Tibial nerve (tissue), 4 donors: ENCODE measurements around the gene EFCAB6. TPM values are rescaled to one million over a fixed set of nuclear protein-coding genes. Genes with fewer than 3 reads are reported as not detected.

ENCODE experiments used
- DNase-seq, 2 donors: peaks; one replicate each; pipeline ENCODE4 v3.0.0-alpha.2; 2019; ENCODE audit warnings: low spot score in 2 of 2
- H3K27ac ChIP-seq, 4 donors: fragments of 200-600 bp; sonication (generic) in 3 of 4; one replicate each; pipeline ENCODE4 v1.5.1; 2017 to 2019; ENCODE audit warnings: mild to moderate bottlenecking in 1 of 4
- H3K27me3 ChIP-seq, 2 donors: fragments of 200-600 bp; sonication (generic) in 1 of 2; one replicate each; pipeline versions ENCODE4 v1.5.1 to v1.6.0; 2017 to 2019
- H3K36me3 ChIP-seq, 3 donors: fragments of 200-600 bp; sonication (generic); one replicate each; pipeline ENCODE4 v1.5.1; 2018 to 2019
- H3K4me1 ChIP-seq, 4 donors: fragments of 200-600 bp; sonication (generic) in 3 of 4; one replicate each; pipeline ENCODE4 v1.5.1; 2017 to 2019
- H3K4me3 ChIP-seq, 4 donors: fragments of 200-600 bp; sonication (generic) in 3 of 4; one replicate each; pipeline ENCODE4 v1.5.1; 2017 to 2019; ENCODE audit warnings: mild to moderate bottlenecking in 1 of 4, moderate library complexity in 1 of 4
- H3K9me3 ChIP-seq, 4 donors: fragments of 200-600 bp; sonication (generic) in 3 of 4; one replicate each; pipeline ENCODE4 v1.5.1; 2017 to 2019
- CTCF ChIP-seq, 5 experiments: fragments of 200-600 bp in 3 of 5; fragments of 450-650 bp in 2 of 5; sonication (generic) in 3 of 5; IDR thresholded peaks; one replicate each; pipeline ENCODE4 v1.5.1; 2016 to 2019; ENCODE audit warnings: antibody characterized with exemption in 5 of 5, mild to moderate bottlenecking in 3 of 5, moderate library complexity in 2 of 5
- EP300 ChIP-seq, 2 donors: sonication (generic); formaldehyde crosslinking; IDR thresholded peaks; one replicate each; pipeline ENCODE4 v1.6.1; 2017; ENCODE audit warnings: antibody characterized with exemption in 2 of 2, mild to moderate bottlenecking in 1 of 2
- POLR2A ChIP-seq, 2 donors: fragments of 450-650 bp; IDR thresholded peaks; one replicate each; pipeline ENCODE4 v1.6.1; 2017; ENCODE audit warnings: antibody characterized with exemption in 2 of 2, mild to moderate bottlenecking in 2 of 2, moderate library complexity in 2 of 2
- WGBS, 2 donors: methylation state at CpG; one replicate each; pipeline ENCODE4 v1.1.5; 2018; 5-methylcytosine and 5-hydroxymethylcytosine counted together
- total RNA-seq, 4 donors: library from RNA; depleted of rRNA; stranded (reverse); fragments of >200 nt; gene quantifications; one replicate each; pipeline ENCODE4 v1.1.0, GENCODE V29; 2016

EFCAB6 gene
- total RNA-seq, 4 donors from 2014 or later = 3.3 to 9.2 (median 6.8) TPM

GRCh38 chr22:43508489-43508888, 303.6 kb downstream of the EFCAB6 start:
- Histone ChIP-seq H3K9me3 (no peaks in the 10 kb centered on the region), H3K27ac (no peak overlapping the region), H3K36me3 (no peaks in the 10 kb centered on the region), H3K4me3 (no peak overlapping the region), H3K4me1 (no peaks in the 10 kb centered on the region), H3K27me3 (no peaks in the 10 kb centered on the region)
- DNase-seq = no peak
- TF ChIP-seq EP300 (IDR thresholded peaks at IDR 0.05) (no peak), POLR2A (IDR thresholded peaks at IDR 0.05) (no peak)

GRCh38 chr22:43507235-43507634, 304.9 kb downstream of the EFCAB6 start:
- Histone ChIP-seq H3K4me3 (no peak overlapping the region), H3K27me3 (no peaks in the 10 kb centered on the region), H3K27ac (no peak overlapping the region), H3K9me3 (no peaks in the 10 kb centered on the region), H3K36me3 (no peaks in the 10 kb centered on the region), H3K4me1 (no peaks in the 10 kb centered on the region)
- 58 to 73% methylated on average over 8 of the region's 8 CpGs for WGBS, 2 donors
- DNase-seq = no peak
- TF ChIP-seq CTCF (IDR thresholded peaks at IDR 0.05) = no peak
- TF ChIP-seq EP300 (IDR thresholded peaks at IDR 0.05) = no peak
- TF ChIP-seq POLR2A (IDR thresholded peaks at IDR 0.05) = no peak

- Histone ChIP-seq H3K27me3 (no peaks in the 10 kb centered on the region), H3K9me3 (no peaks in the 10 kb centered on the region), H3K27ac (no peak overlapping the region), H3K4me1 (no peaks in the 10 kb centered on the region), H3K36me3 (no peaks in the 10 kb centered on the region), H3K4me3 (no peak overlapping the region)
- TF ChIP-seq POLR2A (IDR thresholded peaks at IDR 0.05) = no peak
- no peak for TF ChIP-seq CTCF (IDR thresholded peaks at IDR 0.05)
- no peak for TF ChIP-seq EP300 (IDR thresholded peaks at IDR 0.05)
- no peak for DNase-seq
- WGBS, 2 donors = 77 to 80% methylated on average over 12 of the region's 12 CpGs
These were observed 305.6 kb downstream of the EFCAB6 start for GRCh38 chr22:43506487-43506886.

- Histone ChIP-seq H3K4me1 (no peaks in the 10 kb centered on the region), H3K27me3 (no peaks in the 10 kb centered on the region), H3K36me3 (no peaks in the 10 kb centered on the region), H3K4me3 (no peak overlapping the region), H3K9me3 (no peaks in the 10 kb centered on the region), H3K27ac (no peak overlapping the region)
- no peak for DNase-seq
- WGBS, 2 donors = 57 to 65% methylated on average over 8 of the region's 8 CpGs
- TF ChIP-seq POLR2A (IDR thresholded peaks at IDR 0.05) (no peak), EP300 (IDR thresholded peaks at IDR 0.05) (no peak), CTCF (IDR thresholded peaks at IDR 0.05) (no peak)
These were observed 306.2 kb downstream of the EFCAB6 start for GRCh38 chr22:43505896-43506295.

- Histone ChIP-seq H3K9me3 (no peaks in the 10 kb centered on the region), H3K27me3 (no peaks in the 10 kb centered on the region), H3K4me1 (no peaks in the 10 kb centered on the region), H3K36me3 (no peaks in the 10 kb centered on the region), H3K27ac (no peak overlapping the region), H3K4me3 (no peak overlapping the region)
- TF ChIP-seq CTCF (IDR thresholded peaks at IDR 0.05) = no peak
- no peak for TF ChIP-seq EP300 (IDR thresholded peaks at IDR 0.05)
- no peak for TF ChIP-seq POLR2A (IDR thresholded peaks at IDR 0.05)
- WGBS, 2 donors = 87 to 95% methylated on average over 14 of the region's 14 CpGs
- DNase-seq = no peak
These were observed 306.7 kb downstream of the EFCAB6 start for GRCh38 chr22:43505423-43505822.

- Histone ChIP-seq H3K4me3 (no peak overlapping the region), H3K9me3 (no peaks in the 10 kb centered on the region), H3K27ac (no peak overlapping the region), H3K4me1 (no peaks in the 10 kb centered on the region), H3K27me3 (no peaks in the 10 kb centered on the region), H3K36me3 (no peaks in the 10 kb centered on the region)
- 94 to 95% methylated on average over 7 of the region's 7 CpGs for WGBS, 2 donors
- TF ChIP-seq CTCF (IDR thresholded peaks at IDR 0.05) = no peak
- TF ChIP-seq POLR2A (IDR thresholded peaks at IDR 0.05) = no peak
- TF ChIP-seq EP300 (IDR thresholded peaks at IDR 0.05) = no peak
- no peak for DNase-seq
These were observed 307.3 kb downstream of the EFCAB6 start for GRCh38 chr22:43504666-43505261.
